Activated naive CD4-positive, alpha-beta T cell treated with anti-CD3 and anti-CD28 coated beads for 36 hours (primary cell): Measurements from ENCODE around the gene KERA. TPM values are rescaled to one million over a fixed set of nuclear protein-coding genes. Genes with fewer than 3 reads are reported as not detected.

Source experiments
- CTCF ChIA-PET: fragments of 350-600 bp; sonication (Branson Sonifier 250); formaldehyde crosslinking; loops from one replicate; lab custom pipeline; 2021; ENCODE audit warnings: antibody characterized with exemption; lab: Charles Lee
- DNase-seq: peaks from one replicate; pipeline ENCODE4 v3.0.0-alpha.2; 2020
- H3K27ac Mint-ChIP-seq: one replicate; pipeline ENCODE4 v1.8.0; 2021; ENCODE audit warnings: mild to moderate bottlenecking, mixed read lengths
- H3K27me3 Mint-ChIP-seq: one replicate; pipeline ENCODE4 v1.8.0; 2021; ENCODE audit warnings: low read depth, mixed read lengths
- H3K36me3 Mint-ChIP-seq: one replicate; pipeline ENCODE4 v1.8.0; 2021; ENCODE audit warnings: low read depth, mixed read lengths
- H3K4me1 Mint-ChIP-seq: one replicate; pipeline ENCODE4 v1.8.0; 2021; ENCODE audit warnings: low read depth, mixed read lengths
- H3K4me3 Mint-ChIP-seq: one replicate; pipeline ENCODE4 v1.8.0; 2021; ENCODE audit warnings: mild to moderate bottlenecking, moderate library complexity, mixed read lengths
- H3K9me3 Mint-ChIP-seq: one replicate; pipeline ENCODE4 v1.8.0; 2021; ENCODE audit warnings: mixed read lengths
- intact Hi-C: fragments of 100-400 bp; cut with micrococcal nuclease; formaldehyde crosslinking; loops from one replicate; pipeline ENCODE4 v1.15.1; 2023
- total RNA-seq, 2 experiments: library from RNA; stranded (reverse); gene quantifications; one replicate each; pipeline ENCODE4 v1.2.3, GENCODE V29; 2021

Gene KERA, protein sequence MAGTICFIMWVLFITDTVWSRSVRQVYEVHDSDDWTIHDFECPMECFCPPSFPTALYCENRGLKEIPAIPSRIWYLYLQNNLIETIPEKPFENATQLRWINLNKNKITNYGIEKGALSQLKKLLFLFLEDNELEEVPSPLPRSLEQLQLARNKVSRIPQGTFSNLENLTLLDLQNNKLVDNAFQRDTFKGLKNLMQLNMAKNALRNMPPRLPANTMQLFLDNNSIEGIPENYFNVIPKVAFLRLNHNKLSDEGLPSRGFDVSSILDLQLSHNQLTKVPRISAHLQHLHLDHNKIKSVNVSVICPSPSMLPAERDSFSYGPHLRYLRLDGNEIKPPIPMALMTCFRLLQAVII
- total RNA-seq = not detected

- CTCF ChIA-PET = no interaction called here
- H3K4me1 Mint-ChIP-seq = no peaks in the 10 kb centered on the region
- H3K27ac Mint-ChIP-seq = no peak within 1 kb of the TSS
- no peaks in the 10 kb centered on the region for H3K9me3 Mint-ChIP-seq
- intact Hi-C loops = no loop called here
- no peak within 1 kb of the TSS for H3K4me3 Mint-ChIP-seq
- no peaks in the 10 kb centered on the region for H3K27me3 Mint-ChIP-seq
- H3K36me3 Mint-ChIP-seq = no peaks in the 10 kb centered on the region
- no peak for DNase-seq
Measured at GRCh38 chr12:91057368-91058165, at the start of gene KERA. KERA (minus strand) TSS chr12:91058024; CDS start chr12:91056281, 1,743 bp downstream.

GRCh38 chr12:91106283-91106682, 48.5 kb upstream of the KERA start:
- Mint-ChIP-seq H3K4me3 (no peak overlapping the region), H3K27ac (no peak overlapping the region), H3K4me1 (no peaks in the 10 kb centered on the region), H3K27me3 (peaks cover 11% of the 10 kb centered on the region), H3K36me3 (no peaks in the 10 kb centered on the region), H3K9me3 (no peaks in the 10 kb centered on the region)
- CTCF ChIA-PET = interaction anchor here (0.6 kb wide), 1 partner anchor 17 kb away, joined by 3 read pairs; no protein-coding TSS in a partner anchor
- no peak for DNase-seq
- intact Hi-C loops = no loop called here

GRCh38 chr12:91105807-91106206, 48.0 kb upstream of the KERA start:
- no peak overlapping the region for H3K4me3 Mint-ChIP-seq
- intact Hi-C loops = no loop called here
- no peaks in the 10 kb centered on the region for H3K9me3 Mint-ChIP-seq
- H3K36me3 Mint-ChIP-seq = no peaks in the 10 kb centered on the region
- CTCF ChIA-PET = interaction anchor here (0.6 kb wide), 1 partner anchor 18 kb away, joined by 3 read pairs; no protein-coding TSS in a partner anchor
- DNase-seq = no peak
- no peaks in the 10 kb centered on the region for H3K4me1 Mint-ChIP-seq
- H3K27me3 Mint-ChIP-seq = peaks cover 11% of the 10 kb centered on the region
- no peak overlapping the region for H3K27ac Mint-ChIP-seq

- Mint-ChIP-seq H3K4me3 (no peak overlapping the region), H3K4me1 (no peaks in the 10 kb centered on the region), H3K36me3 (no peaks in the 10 kb centered on the region), H3K9me3 (no peaks in the 10 kb centered on the region), H3K27ac (no peak overlapping the region), H3K27me3 (peaks cover 11% of the 10 kb centered on the region)
- DNase-seq = no peak
- CTCF ChIA-PET = no interaction called here
- intact Hi-C loops = no loop called here
Measured at GRCh38 chr12:91104812-91105466, 47.1 kb upstream of the KERA start.

DNA sequence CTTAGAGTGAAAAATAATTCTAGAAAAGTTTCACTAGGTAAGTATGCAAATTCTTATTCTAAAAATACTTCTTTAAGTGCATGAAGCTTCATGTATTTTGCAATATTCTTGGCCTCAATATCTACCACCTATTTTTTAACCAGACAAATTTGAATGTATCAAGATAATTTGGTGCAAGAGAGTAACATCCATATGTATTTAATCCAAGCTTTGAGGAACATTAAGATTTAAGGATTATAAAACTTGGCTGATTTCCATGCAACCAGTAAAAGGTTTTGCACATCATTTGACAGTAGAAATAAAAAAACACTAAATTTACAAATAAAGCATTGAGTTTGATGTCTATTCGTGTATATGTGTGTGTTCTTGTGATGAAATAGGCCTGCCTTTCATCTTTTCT, 45.8 kb upstream of the KERA start:
- DNase-seq = no peak
- no peak overlapping the region for H3K27ac Mint-ChIP-seq
- intact Hi-C loops = no loop called here
- peaks cover 8% of the 10 kb centered on the region for H3K27me3 Mint-ChIP-seq
- H3K9me3 Mint-ChIP-seq = no peaks in the 10 kb centered on the region
- no peaks in the 10 kb centered on the region for H3K4me1 Mint-ChIP-seq
- no peak overlapping the region for H3K4me3 Mint-ChIP-seq
- H3K36me3 Mint-ChIP-seq = no peaks in the 10 kb centered on the region
- CTCF ChIA-PET = interaction anchor here (0.6 kb wide), 1 partner anchor 14 kb away, joined by 3 read pairs; no protein-coding TSS in a partner anchor

GRCh38 chr12:91103101-91103500, 45.3 kb upstream of the KERA start:
- Mint-ChIP-seq H3K27ac (no peak overlapping the region), H3K4me1 (no peaks in the 10 kb centered on the region), H3K4me3 (no peak overlapping the region), H3K27me3 (peaks cover 8% of the 10 kb centered on the region), H3K9me3 (no peaks in the 10 kb centered on the region), H3K36me3 (no peaks in the 10 kb centered on the region)
- intact Hi-C loops = no loop called here
- CTCF ChIA-PET = no interaction called here
- DNase-seq = no peak

DNA sequence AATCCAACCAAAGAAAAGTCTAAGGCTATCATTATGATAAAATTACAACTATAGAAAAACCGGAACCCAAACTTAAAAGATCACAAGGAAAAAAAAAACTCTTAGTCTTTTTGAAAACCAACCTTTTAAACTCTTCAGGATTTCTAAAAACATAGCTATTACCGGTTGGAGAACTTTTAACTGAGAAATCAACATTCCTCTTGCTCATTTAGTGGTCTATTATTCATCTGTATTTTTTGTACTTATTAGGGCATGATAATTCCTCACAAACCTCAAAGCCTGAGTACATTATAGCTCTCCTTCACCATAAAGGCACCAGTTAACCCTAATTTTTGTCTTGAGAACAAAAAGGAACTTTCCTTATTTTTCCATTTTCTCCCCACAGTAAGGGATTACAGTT, 43.1 kb upstream of the KERA start:
- no peak for DNase-seq
- no peaks in the 10 kb centered on the region for H3K36me3 Mint-ChIP-seq
- CTCF ChIA-PET = no interaction called here
- no peak overlapping the region for H3K4me3 Mint-ChIP-seq
- no peaks in the 10 kb centered on the region for H3K9me3 Mint-ChIP-seq
- H3K27ac Mint-ChIP-seq = no peak overlapping the region
- no peaks in the 10 kb centered on the region for H3K4me1 Mint-ChIP-seq
- intact Hi-C loops = no loop called here
- H3K27me3 Mint-ChIP-seq = peaks cover 5% of the 10 kb centered on the region

DNA sequence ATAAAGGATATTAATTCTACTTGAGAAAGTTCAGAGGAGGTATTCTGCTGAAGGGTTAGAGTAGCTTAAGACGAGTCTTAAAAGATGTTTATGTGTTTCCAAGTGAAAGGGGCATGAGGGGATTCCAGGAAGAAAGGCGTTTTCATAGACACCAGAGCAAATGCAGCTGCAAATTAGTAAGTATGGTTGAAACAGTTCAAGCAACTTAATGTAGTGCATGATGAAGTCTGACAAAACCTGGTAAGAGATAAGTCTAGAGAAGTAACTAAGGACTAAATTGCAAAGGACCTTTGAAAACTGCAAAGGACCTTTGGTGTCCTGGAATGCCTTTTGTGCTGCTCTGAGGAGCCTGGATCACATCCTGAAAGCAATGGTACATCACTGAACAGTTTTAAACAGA, 42.0 kb upstream of the KERA start:
- CTCF ChIA-PET = no interaction called here
- no peak for DNase-seq
- no peak overlapping the region for H3K27ac Mint-ChIP-seq
- intact Hi-C loops = no loop called here
- H3K4me3 Mint-ChIP-seq = no peak overlapping the region
- no peaks in the 10 kb centered on the region for H3K4me1 Mint-ChIP-seq
- H3K36me3 Mint-ChIP-seq = no peaks in the 10 kb centered on the region
- peaks cover 5% of the 10 kb centered on the region for H3K27me3 Mint-ChIP-seq
- H3K9me3 Mint-ChIP-seq = no peaks in the 10 kb centered on the region

GRCh38 chr12:91099341-91099740, 41.5 kb upstream of the KERA start:
- intact Hi-C loops = no loop called here
- H3K4me3 Mint-ChIP-seq = no peak overlapping the region
- no peak for DNase-seq
- peaks cover 9% of the 10 kb centered on the region for H3K27me3 Mint-ChIP-seq
- no peaks in the 10 kb centered on the region for H3K9me3 Mint-ChIP-seq
- CTCF ChIA-PET = interaction anchor here (1.2 kb wide), 1 partner anchor 9 kb away, joined by 3 read pairs; no protein-coding TSS in a partner anchor
- H3K4me1 Mint-ChIP-seq = no peaks in the 10 kb centered on the region
- H3K36me3 Mint-ChIP-seq = no peaks in the 10 kb centered on the region
- H3K27ac Mint-ChIP-seq = no peak overlapping the region

DNA sequence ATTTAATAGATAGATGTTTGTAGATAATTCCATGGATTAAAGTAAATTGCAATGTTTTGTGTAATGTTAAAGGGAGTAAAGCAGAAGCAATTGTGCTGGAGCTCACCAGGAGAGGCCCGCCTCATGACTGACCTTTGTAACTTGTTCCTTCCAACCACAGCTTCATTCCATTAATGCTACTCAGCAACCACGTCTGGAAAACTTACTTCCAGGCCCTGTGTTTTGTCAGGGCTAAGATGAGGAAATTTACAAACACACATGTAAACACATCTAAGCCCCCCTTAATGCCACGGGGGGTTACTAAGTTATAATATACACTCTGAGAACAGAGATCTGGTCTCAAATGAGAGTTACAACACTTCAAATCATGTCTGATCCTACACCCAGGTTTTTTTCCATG, 41.1 kb upstream of the KERA start:
- no peak overlapping the region for H3K4me3 Mint-ChIP-seq
- H3K9me3 Mint-ChIP-seq = no peaks in the 10 kb centered on the region
- H3K27ac Mint-ChIP-seq = no peak overlapping the region
- no peaks in the 10 kb centered on the region for H3K4me1 Mint-ChIP-seq
- CTCF ChIA-PET = interaction anchor here (1.2 kb wide), 1 partner anchor 10 kb away, joined by 3 read pairs; no protein-coding TSS in a partner anchor
- intact Hi-C loops = no loop called here
- no peaks in the 10 kb centered on the region for H3K36me3 Mint-ChIP-seq
- peaks cover 12% of the 10 kb centered on the region for H3K27me3 Mint-ChIP-seq
- DNase-seq = no peak

- no peaks in the 10 kb centered on the region for H3K9me3 Mint-ChIP-seq
- no peaks in the 10 kb centered on the region for H3K4me1 Mint-ChIP-seq
- no peaks in the 10 kb centered on the region for H3K36me3 Mint-ChIP-seq
- DNase-seq = no peak
- CTCF ChIA-PET = interaction anchor here (1.2 kb wide), 1 partner anchor 10 kb away, joined by 3 read pairs; no protein-coding TSS in a partner anchor
- no peak overlapping the region for H3K27ac Mint-ChIP-seq
- H3K27me3 Mint-ChIP-seq = peaks cover 15% of the 10 kb centered on the region
- H3K4me3 Mint-ChIP-seq = no peak overlapping the region
- intact Hi-C loops = no loop called here
Measured at GRCh38 chr12:91098461-91098860, 40.6 kb upstream of the KERA start.

GRCh38 chr12:91094957-91095356, 37.1 kb upstream of the KERA start:
- Mint-ChIP-seq H3K27ac (no peak overlapping the region), H3K9me3 (peaks cover 9% of the 10 kb centered on the region), H3K4me1 (no peaks in the 10 kb centered on the region), H3K36me3 (no peaks in the 10 kb centered on the region), H3K27me3 (peaks cover 24% of the 10 kb centered on the region), H3K4me3 (no peak overlapping the region)
- CTCF ChIA-PET = no interaction called here
- intact Hi-C loops = no loop called here
- no peak for DNase-seq
